GM19438 (cell line): ENCODE data around the gene ZNF793.

Experiments
- ATAC-seq: cut with Tn5 transposase; IDR thresholded peaks from one replicate; pipeline ENCODE4 v1.9.1; 2021; ENCODE audit warnings: low read depth; ENCODE audit not compliant: unreplicated experiment

ZNF793 gene

DNA sequence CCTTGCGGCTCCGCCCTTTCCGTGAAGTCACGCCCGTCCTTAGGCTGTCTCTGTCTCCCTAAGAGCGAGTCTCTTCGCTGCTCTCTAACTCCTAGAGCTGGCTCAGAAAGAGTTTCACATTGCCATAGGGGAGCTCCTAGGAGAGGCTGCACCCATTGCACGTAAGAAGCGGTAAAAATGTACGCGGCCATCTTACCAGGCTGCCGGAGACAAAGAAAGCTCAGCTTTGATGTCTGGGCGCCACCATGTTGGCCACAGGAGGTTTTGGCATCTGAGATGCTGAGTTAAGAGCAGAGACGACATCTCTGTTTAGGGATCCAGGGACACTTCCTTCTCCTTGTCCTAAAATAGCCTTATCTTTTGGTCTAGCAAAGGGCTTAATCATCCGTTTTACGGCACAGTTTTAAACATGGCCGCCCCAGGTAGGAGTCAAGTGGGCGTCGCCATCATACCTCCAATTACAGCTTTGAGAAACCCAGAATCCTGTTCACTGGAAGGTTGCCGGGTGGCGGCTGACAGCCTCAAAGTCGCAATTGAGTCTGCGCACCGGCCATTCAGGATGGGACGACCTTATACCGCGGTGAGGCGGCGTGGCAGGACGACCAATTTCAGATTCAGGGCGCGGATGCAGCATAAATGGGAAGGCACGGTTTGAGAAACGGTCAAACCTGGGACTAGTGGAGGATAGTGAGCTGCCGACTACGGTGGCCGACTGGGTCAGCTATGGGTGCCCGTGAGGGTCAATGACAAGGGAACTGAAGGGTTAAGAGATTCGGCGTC lies at the start of gene ZNF793:
ZNF793 (plus strand) TSS at position 553 of the 780 bp plus-strand sequence. CDS start 16,501 bp downstream, outside the sequence.
- no peak for ATAC-seq

DNA sequence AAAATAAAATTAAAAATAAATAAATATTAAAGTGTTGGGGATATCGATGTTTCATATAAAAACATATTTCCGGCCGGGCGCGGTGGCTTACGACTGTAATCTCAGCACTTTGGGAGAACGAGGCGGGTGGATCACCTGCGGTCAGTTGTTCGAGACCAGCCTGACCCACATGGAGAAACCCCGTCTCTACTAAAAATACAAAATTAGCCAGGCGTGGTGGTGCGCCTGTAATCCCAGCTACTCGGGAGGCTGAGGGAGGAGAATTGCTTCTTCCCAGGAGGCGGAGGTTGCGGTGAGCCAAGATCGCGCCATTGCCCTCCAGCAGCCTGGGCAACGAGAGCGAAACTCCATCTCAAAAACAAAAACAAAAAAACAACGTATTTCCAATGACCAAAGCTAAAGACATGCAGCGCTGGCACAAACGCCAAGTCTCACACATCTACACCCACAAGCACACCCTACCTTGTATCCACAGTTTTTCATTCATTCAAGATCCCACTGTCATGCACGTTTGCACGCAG lies 40.4 kb upstream of the ZNF793 start:
- no peak for ATAC-seq

DNA sequence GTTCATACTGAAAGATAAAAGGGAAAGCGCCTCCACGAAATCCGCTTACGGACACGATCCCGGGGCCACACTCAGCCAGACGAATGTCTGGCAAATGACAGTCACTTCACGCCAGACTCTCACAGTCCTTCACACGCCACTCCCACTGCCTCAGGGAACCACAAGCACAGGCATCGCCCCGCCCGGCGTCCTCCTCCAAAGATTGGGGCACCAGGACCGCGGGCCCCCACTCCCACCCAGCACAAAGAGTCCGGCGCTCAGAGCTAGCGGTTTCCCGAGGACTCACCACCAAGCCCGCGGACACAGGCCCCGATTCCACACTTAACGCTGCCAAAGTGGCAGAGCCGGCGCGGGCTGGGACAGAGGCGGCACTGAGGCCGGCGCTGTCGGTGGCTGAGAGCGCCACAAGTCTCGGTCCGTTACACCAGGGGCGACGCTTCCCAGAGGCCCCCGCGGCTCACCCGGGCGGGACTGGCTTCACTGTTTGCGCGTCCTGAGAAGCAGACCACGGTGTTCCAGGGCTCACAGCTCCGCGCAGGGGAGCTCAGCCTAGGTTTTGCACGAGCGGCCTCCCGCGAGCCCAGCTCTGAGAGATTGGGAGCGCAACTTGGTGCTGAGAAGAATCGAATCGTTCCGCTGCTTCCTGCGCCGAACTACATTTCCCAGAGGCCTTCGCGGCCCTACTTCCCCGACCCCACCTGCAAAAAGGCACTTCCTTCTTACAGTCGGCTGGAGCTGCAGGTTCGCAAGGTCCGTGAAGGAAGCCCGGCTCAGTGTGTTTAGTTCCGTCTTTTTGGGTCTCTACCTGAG lies 39.7 kb upstream of the ZNF793 start, which contains the start of gene ZNF569:
ZNF569 (minus strand) TSS at position 647 of the 810 bp plus-strand sequence. CDS start 22,523 bp downstream, outside the sequence.
- ATAC-seq, result peak; percentile 69

DNA sequence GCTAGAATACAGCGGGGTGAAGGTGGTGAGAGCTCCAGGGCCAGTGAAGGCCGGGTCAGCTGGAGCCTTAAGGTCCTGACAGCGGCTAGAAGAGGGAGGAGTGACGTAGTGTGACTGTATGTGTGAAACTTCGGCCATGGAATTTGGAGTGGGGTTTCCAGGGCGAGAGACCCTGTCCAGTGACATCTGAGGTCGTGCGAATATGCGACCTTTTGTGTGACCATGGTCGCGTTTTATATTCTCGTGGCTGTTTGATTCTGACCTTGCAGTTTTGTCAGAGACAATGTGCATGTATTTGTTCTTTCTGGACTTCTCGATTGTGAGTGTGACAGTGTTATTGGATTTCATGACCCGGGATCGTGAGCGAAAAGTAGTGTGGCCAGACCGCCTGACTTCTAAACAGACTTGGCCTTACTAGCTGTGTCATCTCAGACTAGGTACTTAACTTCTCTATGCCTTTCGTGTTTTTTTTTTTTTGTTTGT lies 39.1 kb upstream of the ZNF793 start:
- ATAC-seq, result no peak

DNA sequence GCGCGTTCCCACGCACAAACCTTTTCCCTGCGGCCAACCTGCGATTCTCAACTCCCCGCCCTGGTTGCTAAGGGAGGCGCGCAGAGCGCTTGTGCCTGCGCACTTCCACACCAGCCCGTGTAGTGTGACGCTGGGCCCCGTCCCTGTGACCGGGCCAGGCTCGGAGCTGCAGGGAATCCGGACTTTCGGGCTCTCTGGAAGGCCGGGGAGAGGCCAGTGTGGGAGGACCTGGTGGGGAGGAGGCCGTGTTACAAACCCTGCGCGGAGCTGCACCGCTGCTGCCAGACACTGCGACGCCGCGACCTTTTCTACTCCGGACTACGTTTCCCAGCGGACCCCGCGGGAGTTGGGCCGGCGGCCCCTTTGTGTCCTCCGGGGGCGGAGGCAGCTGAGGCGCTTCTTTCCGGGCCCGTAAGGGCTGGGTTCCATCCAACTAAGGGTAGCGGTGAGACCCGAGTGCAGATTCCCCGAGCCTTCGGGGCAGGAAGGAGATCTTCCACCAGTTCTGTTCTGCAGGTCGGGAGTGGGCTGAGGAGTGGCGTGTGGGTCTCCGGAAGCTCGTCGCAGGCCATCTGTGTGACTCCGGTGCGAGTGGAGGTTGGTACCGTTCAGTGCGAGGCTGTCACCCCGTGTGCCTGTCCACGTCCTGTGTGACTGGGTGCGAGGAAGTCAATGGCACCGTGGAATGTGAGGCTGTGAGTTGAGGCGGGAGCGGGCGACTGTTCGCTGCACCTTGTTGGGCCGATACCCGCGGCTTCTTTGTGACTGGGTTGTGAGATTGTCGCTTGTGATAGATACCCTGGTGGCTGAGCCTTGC lies 37.6 kb upstream of the ZNF793 start, which contains the start of gene ZNF570:
ZNF570 (plus strand) TSS at position 396 of the 817 bp plus-strand sequence. CDS start 999 bp downstream, outside the sequence.
- peak; percentile 55 for ATAC-seq

DNA sequence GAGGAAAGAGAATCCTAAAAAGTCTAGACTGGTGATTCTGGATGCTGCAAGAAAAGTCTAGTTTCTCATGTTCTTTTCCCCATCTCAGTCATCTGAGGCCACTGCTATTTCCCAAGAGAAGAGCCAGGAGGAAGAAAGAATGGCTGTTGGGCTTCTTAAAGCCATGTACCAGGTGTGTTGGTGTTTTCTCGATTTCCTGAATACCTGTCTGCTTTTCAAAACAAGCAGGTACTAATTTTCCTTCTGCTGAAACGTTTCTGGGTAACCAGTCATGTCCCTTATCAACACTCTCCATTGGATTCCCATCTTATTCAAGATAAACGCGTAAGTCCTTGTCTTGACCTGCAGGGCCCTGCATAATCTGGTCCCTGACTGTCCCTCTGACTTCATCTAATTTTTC lies 36.5 kb upstream of the ZNF793 start:
- ATAC-seq, result no peak

DNA sequence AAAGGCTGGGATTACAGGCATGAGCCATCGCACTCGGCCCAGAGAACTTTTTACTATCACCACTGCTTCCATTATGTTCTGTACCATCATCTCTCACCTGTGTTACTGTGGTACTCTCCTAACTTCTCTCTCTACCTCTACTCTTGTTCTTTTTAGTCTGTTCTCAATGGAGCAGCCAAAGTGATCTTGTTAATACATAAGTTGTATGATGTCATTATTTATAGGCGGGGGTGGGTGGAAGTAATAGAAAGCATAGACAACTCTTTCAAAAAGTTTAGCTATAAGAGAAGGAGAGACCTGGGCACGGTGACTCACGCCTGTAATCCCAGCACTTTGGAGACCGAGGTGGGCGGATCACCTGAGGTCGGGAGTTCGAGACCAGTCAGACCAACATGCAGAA lies 34.6 kb upstream of the ZNF793 start:
- no peak for ATAC-seq

DNA sequence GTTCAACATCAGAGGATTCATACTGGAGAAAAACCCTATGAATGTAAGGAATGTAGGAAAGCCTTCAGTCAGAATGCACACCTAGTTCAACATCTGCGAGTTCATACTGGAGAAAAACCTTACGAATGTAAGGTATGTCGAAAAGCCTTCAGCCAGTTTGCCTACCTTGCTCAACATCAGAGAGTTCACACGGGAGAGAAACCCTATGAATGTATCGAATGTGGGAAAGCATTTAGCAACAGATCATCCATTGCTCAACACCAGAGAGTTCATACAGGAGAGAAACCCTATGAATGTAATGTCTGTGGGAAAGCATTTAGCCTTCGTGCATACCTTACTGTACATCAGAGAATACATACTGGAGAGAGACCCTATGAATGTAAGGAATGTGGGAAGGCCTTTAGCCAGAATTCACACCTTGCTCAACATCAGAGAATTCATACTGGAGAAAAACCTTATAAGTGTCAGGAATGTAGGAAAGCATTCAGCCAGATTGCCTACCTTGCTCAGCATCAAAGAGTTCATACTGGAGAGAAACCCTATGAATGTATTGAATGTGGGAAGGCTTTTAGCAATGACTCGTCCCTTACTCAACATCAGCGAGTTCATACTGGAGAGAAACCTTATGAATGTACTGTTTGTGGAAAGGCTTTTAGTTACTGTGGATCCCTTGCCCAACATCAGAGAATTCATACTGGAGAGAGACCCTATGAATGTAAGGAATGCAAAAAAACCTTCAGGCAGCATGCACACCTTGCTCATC lies 22.2 kb upstream of the ZNF793 start:
- ATAC-seq, result no peak

DNA sequence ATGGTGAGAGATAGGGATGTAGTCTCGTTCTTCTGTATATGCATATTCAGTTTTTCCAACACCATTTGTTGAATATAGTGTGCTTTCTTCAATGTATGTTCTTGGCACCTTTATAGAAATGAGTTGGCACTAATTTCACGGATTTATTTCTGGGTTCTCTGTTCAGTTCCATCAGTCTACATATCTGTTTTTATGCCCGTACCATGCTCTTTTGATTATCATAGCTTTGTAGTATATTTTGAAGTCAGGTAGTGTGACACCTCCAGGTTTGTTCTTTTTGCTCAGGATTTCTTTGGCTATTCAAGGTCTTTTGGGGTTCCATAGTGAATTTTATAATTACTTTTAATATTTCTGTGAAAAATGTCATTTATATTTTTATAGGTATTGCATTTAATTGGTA lies 14.5 kb upstream of the ZNF793 start:
- ATAC-seq, result no peak

DNA sequence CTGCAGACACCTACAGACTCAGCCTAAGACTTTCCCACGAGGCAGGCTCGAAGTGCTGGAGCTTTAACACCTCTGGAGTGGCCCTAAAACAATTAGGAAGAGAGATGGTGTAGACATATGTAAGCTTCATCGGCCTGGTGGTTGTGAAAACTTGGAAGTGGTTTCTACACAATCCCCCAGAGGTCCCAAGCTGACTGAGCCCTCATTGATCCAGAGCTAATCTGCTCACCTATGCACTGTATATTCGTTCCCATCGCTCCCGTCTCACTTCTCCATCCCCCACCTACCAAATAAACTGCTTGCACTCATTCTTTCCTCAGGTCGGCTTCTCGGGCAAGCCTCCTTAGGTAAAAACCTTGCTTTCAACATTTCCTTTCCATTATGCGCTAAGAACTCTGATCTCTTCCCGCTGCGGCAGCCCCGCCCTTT lies 767 bp upstream of the ZNF793 start:
- no peak for ATAC-seq

DNA sequence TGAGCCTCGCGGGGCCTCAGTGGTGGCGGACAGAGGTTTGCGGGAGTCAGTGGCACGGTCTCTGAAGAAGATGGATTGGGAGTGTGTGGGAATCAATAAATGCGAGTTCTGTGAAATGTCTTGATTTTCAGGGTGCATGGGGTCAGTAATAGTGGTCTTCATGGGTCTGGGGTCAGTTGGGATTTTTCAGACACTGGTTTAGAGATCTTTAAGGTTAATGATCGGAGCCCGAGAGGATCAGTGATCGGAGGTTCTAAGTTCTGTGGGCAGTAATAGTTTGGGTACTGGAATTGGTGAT lies 377 bp downstream of the ZNF793 start:
- no peak for ATAC-seq

DNA sequence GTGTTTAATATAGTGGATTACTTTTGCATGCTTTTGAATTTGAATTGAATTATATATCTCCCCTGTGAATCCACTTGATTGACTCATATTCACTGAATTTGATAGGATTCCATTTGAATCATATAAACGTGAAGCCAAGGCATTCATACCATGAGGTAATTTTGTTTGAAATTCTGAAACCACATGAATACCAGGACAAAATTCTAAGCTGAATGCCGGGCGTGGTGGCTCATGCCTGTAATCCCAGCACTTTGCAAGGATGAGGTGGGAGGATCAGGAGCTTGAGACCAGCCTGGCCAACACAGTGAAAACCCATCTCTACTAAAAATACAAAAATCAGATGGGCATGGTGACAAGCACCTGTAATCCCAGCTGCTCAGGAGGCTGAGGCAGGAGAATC lies 4.4 kb downstream of the ZNF793 start:
- no peak for ATAC-seq

DNA sequence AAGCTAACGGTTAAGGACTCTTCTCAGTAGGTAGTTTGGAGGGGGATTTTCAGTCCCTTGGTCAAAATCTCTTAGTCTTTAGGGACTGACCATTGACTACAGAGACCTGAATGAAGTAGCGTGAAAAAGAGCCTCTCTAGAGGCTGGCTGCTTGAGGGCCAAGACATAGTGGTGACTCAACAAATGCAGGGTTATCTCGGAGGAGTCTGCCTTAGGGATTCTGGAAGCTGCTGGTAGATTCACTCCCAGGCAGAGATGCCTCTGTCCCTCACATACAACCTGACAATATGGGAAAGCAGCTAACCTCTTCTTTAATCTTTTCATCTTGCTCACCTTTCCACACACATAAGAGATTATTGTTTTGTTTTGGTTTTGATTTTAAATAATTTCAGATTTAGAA lies 5.1 kb downstream of the ZNF793 start:
- ATAC-seq, result no peak

DNA sequence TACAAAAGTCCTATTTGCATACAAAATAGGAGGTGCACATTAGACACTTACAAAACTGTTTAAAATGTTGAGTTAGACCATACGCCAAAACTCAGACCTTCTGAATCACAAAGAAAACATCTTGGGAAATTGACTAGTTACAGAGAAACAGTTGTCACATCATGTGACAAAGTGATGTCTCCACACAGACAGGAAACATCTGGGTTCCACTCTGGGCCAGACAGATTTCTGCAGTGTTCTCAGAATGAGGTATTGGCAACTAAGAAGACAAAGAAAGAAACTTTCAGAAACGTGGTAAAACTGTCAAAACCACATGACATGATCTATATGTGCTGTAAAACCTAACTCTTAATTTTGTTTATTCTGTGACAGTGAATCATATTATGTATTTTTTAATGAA lies 6.7 kb downstream of the ZNF793 start:
- ATAC-seq, result no peak

DNA sequence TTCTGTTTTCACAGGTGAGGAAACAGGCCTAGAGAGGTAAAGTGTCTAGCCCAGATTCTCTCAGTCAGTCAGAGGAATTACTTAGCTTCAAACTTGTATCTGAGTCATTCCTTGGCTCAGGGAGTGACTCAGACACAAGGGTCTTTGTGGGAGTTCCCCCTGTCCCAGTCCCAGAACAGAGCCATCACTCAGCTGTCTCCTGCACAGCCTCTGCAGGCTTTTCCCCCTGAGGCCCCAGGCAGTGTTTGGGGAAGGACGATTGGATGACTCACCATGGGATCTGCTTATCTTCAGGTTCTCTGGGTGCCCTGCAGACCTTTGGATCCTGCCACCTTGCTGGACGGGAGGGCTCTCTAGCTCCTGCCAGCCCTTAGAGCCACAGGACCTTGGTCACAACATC lies 13.2 kb downstream of the ZNF793 start:
- no peak for ATAC-seq

DNA sequence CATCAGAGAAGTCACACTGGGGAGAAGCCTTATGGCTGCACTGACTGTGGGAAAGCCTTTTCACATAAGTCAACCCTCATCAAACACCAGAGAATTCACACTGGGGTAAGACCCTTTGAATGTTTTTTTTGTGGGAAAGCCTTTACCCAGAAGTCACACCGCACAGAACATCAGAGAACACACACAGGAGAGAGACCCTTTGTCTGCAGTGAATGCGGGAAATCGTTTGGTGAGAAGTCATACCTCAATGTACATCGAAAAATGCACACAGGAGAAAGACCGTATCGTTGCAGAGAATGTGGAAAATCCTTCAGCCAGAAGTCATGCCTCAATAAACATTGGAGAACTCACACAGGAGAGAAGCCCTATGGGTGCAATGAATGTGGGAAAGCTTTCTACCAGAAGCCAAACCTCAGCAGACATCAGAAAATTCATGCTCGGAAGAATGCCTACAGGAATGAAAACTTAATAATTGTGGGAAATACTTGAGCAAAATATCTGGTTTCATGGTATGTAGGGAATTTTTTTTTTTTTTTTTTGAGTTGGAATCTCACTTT lies 30.7 kb downstream of the ZNF793 start:
- no peak for ATAC-seq

DNA sequence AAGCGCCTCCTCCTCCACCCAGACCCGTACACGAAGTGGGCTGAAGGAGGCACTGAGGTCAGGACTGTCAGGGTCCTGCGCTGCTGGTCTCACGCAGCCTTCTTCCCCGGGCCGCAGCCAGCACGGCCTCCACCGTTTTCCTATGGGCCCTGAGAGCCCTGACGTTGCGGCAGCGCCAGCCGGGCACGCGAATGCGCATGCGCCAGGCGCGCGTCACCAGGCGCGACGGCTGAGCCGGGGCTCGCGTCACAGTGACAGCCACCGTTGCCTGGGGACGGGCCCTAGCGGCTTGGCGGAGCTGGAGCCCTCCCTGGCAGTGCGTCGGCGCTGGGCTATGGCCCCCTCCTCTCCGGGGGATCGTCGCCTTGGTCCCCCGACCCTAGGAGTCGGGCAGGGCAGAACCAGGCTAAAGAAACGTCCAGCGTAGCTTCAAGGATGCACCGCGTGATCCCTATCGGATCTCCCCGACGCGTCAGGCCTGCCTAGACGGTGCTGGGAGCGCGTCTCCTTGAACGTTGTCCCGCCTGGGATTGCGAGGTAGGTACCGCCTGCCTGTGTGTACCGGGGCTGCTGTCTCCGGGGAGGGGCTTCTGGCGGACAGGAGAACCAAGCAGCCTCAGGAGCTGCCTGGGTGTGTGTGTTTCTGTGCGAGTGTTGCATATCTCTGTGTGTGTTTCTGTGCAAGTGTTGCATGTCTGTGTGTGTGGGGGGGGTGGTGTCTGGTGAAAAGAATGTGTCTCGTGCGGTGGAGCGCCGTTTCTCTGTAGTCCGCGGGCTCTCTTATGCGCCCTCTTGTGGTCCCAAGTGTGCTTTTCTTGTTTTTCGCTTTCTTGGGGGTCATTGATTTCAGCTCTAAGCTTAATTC lies 44.6 kb downstream of the ZNF793 start:
- ATAC-seq, result no peak

DNA sequence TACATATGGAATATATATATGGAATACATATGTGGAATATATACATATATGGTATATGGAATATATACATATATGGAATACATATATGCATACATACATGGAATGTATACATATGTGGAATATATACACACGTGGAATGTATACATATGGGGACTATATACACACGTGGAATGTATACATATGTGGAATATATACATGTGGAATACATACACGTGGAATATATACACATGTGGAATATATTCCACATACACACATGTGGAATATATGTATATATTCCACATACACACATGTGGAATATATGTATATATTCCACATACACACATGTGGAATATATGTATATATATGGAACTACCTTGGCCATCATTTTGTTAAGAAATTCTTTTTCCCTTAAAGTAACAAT lies 56.8 kb downstream of the ZNF793 start:
- ATAC-seq, result no peak
